Osteoblast (primary cell): ENCODE results near the gene GLRX. TPM values are rescaled to one million over a fixed set of nuclear protein-coding genes. Genes with fewer than 3 reads are reported as not detected.

Experiments used
- DNase-seq: peaks from one replicate; pipeline ENCODE4 v3.0.0; 2011; ENCODE audit warnings: low spot score, mixed read lengths; ENCODE audit not compliant: insufficient read length; ENCODE audit errors: missing footprints
- H2AFZ ChIP-seq: 2 replicates; pipeline ENCODE4 v1.6.0; 2011; ENCODE audit warnings: mild to moderate bottlenecking, low read length
- H3K27ac ChIP-seq: 2 replicates; pipeline ENCODE4 v1.5.1; 2011; ENCODE audit warnings: mild to moderate bottlenecking, low read depth, low read length, moderate library complexity
- H3K27me3 ChIP-seq: 2 replicates; pipeline ENCODE4 v1.6.0; 2012; ENCODE audit warnings: mild to moderate bottlenecking, control low read depth, inconsistent platforms, low read length, moderate library complexity; ENCODE audit not compliant: insufficient read depth
- H3K36me3 ChIP-seq: 2 replicates; pipeline ENCODE4 v1.5.1; 2011; ENCODE audit warnings: mild to moderate bottlenecking, low read length, control low read depth, moderate library complexity; ENCODE audit not compliant: insufficient read depth
- H3K4me1 ChIP-seq: 2 replicates; pipeline ENCODE4 v1.5.1; 2011; ENCODE audit warnings: mild to moderate bottlenecking, low read length, control low read depth, moderate library complexity; ENCODE audit not compliant: insufficient read depth
- H3K4me2 ChIP-seq: 2 replicates; pipeline ENCODE4 v1.6.0; 2011; ENCODE audit warnings: mild to moderate bottlenecking, low read length; ENCODE audit not compliant: insufficient read depth
- H3K4me3 ChIP-seq: fragments of 200-600 bp; sonication (generic); 3 replicates; pipeline ENCODE4 v1.5.1; 2012; ENCODE audit warnings: mild to moderate bottlenecking, low read length, inconsistent platforms; ENCODE audit not compliant: insufficient read depth
- H3K79me2 ChIP-seq: 2 replicates; pipeline ENCODE4 v1.6.0; 2012; ENCODE audit warnings: mild to moderate bottlenecking, low read length, control low read depth, inconsistent platforms; ENCODE audit not compliant: insufficient read depth
- H3K9me3 ChIP-seq: 2 replicates; pipeline ENCODE4 v1.5.1; 2011; ENCODE audit warnings: low read depth, low read length, control low read depth
- H4K20me1 ChIP-seq: 2 replicates; pipeline ENCODE4 v1.6.0; 2012; ENCODE audit warnings: mild to moderate bottlenecking, low read length, control low read depth; ENCODE audit not compliant: insufficient read depth
- CTCF ChIP-seq: IDR thresholded peaks from 2 replicates; pipeline ENCODE4 v1.5.1; 2011; ENCODE audit warnings: mild to moderate bottlenecking, low read depth, low read length, moderate library complexity; ENCODE audit errors: extremely low read depth
- total RNA-seq: library from RNA; depleted of rRNA; stranded (reverse); fragments of >200 nt; gene quantifications from 2 replicates; pipeline ENCODE4 v1.2.3, GENCODE V29; 2012

The GLRX gene
- total RNA-seq, 1 donor: 59.0 TPM

GRCh38 chr5:95797301-95797700, 25.2 kb downstream of the GLRX start:
- H3K36me3 ChIP-seq: peaks cover 36% of the 10 kb centered on the region
- H2AFZ ChIP-seq: no peak overlapping the region
- H3K9me3 ChIP-seq: no peaks in the 10 kb centered on the region
- no peak overlapping the region for H3K4me2 ChIP-seq
- no peak overlapping the region for H3K27ac ChIP-seq
- H3K79me2 ChIP-seq: no peaks in the 10 kb centered on the region
- no peaks in the 10 kb centered on the region for H3K27me3 ChIP-seq
- no peak for TF ChIP-seq CTCF
- H4K20me1 ChIP-seq: no peaks in the 10 kb centered on the region
- peaks cover 7% of the 10 kb centered on the region for H3K4me1 ChIP-seq
- DNase-seq: no peak
- no peak overlapping the region for H3K4me3 ChIP-seq

- Histone ChIP-seq H2AFZ (no peak overlapping the region), H3K4me3 (no peak overlapping the region), H3K4me1 (peaks cover 7% of the 10 kb centered on the region), H3K36me3 (peaks cover 58% of the 10 kb centered on the region), H3K79me2 (peaks cover 2% of the 10 kb centered on the region), H3K4me2 (no peak overlapping the region), H3K27ac (peak overlapping the region; percentile 41), H3K9me3 (no peaks in the 10 kb centered on the region), H3K27me3 (no peaks in the 10 kb centered on the region), H4K20me1 (no peaks in the 10 kb centered on the region)
- DNase-seq: peak; percentile 23
- no peak for TF ChIP-seq CTCF
Observed at GRCh38 chr5:95794070-95794516, 28.4 kb downstream of the GLRX start.

- TF ChIP-seq CTCF: no peak
- Histone ChIP-seq H3K27me3 (no peaks in the 10 kb centered on the region), H3K4me2 (no peak overlapping the region), H3K79me2 (peaks cover 2% of the 10 kb centered on the region), H4K20me1 (no peaks in the 10 kb centered on the region), H3K27ac (no peak overlapping the region), H3K4me1 (peaks cover 12% of the 10 kb centered on the region), H3K36me3 (peaks cover 67% of the 10 kb centered on the region), H3K9me3 (no peaks in the 10 kb centered on the region), H2AFZ (no peak overlapping the region), H3K4me3 (no peak overlapping the region)
- DNase-seq: no peak
Observed at GRCh38 chr5:95791751-95792150, 30.8 kb downstream of the GLRX start.

- peaks cover 63% of the 10 kb centered on the region for H3K36me3 ChIP-seq
Observed at GRCh38 chr5:95788493-95788892, 34.0 kb downstream of the GLRX start.

More at GRCh38 chr5:95788493-95788892, 34.0 kb downstream of the GLRX start:
- no peak for DNase-seq
- H3K4me3 ChIP-seq: no peak overlapping the region
- H4K20me1 ChIP-seq: no peaks in the 10 kb centered on the region
- H3K9me3 ChIP-seq: no peaks in the 10 kb centered on the region
- H3K27ac ChIP-seq: no peak overlapping the region
- H3K4me2 ChIP-seq: no peak overlapping the region
- TF ChIP-seq CTCF: no peak
- H3K4me1 ChIP-seq: peaks cover 26% of the 10 kb centered on the region
- H2AFZ ChIP-seq: no peak overlapping the region
- H3K27me3 ChIP-seq: no peaks in the 10 kb centered on the region
- H3K79me2 ChIP-seq: peaks cover 2% of the 10 kb centered on the region
